Colon (tissue), 2 donors: ENCODE results near the gene PPP1R3E.

Experiments
- FAIRE-seq: peaks from 2 replicates; lab custom pipeline; 2012; peaks lifted over from hg19 to GRCh38; lab: Jason Lieb, UNC
- donor health status: control.
- donor health status: control.

The PPP1R3E gene

GRCh38 chr14:23248601-23249000 lies 54.1 kb downstream of the PPP1R3E start:
- FAIRE-seq: no peak
